K562 (cell line): Measurements from ENCODE around the gene RPL29. TPM values are rescaled to one million over a fixed set of nuclear protein-coding genes. Genes with fewer than 3 reads are reported as not detected.

Source experiments
- ATAC-seq: fragments of 200-7000 bp; cut with Tn5 transposase; 3 replicates; pipeline ENCODE4 v1.9.1; 2020; ENCODE audit warnings: moderate library complexity
- BruUV-seq: library from RNA; stranded (reverse); fragments of 400-500 nt; replicated peaks from 2 replicates; lab custom pipeline; 2021; lab: Mats Ljungman, UMichigan
- CTCF ChIA-PET: fragments of 300-600 bp; formaldehyde crosslinking; extraction: SDS; loops from one replicate; lab custom pipeline; 2021; ENCODE audit warnings: low intra/inter-chr PET ratio; lab: Yijun Ruan, JAX
- POLR2A ChIA-PET: fragments of 300-600, 350-650 bp; sonication (Branson Sonifier 250); formaldehyde crosslinking; extraction: SDS; loops from one replicate; lab custom pipeline; 2021; ENCODE audit warnings: antibody characterized with exemption, inconsistent platforms; lab: Yijun Ruan, JAX
- DNase-seq, 4 experiments: peaks; one replicate each; pipeline versions ENCODE4 v3.0.0 to v3.0.0-alpha.2; 2011 to 2018; ENCODE audit warnings: low spot score in 3 of 4, mixed read lengths in 3 of 4; ENCODE audit errors: extremely low read depth in 1 of 4
- FAIRE-seq: peaks from 2 replicates; lab custom pipeline; 2011; peaks lifted over from hg19 to GRCh38; lab: Jason Lieb, UNC
- H2AFZ ChIP-seq: 2 replicates; pipeline ENCODE4 v1.6.0; 2011; ENCODE audit warnings: low read depth, low read length, control low read depth, inconsistent platforms
- H3K27ac ChIP-seq: fragments of 200-600 bp; 3 replicates; pipeline ENCODE4 v1.8.0; 2011; ENCODE audit warnings: low read depth, mild to moderate bottlenecking, control low read depth, inconsistent platforms, low read length, moderate library complexity, mixed read lengths; ENCODE audit errors: extremely low read depth
- H3K27me3 ChIP-seq, 2 experiments: fragments of 300-600 bp in 1 of 2; 2 replicates in 1 of 2; 3 replicates in 1 of 2; pipeline versions ENCODE4 v1.6.0 to v1.8.0; 2011; ENCODE audit warnings: inconsistent platforms in 2 of 2, low read length in 2 of 2, mild to moderate bottlenecking in 1 of 2, mixed read lengths in 1 of 2, moderate library complexity in 1 of 2; ENCODE audit not compliant: control insufficient read depth in 2 of 2, insufficient read depth in 2 of 2
- H3K36me3 ChIP-seq: fragments of 300-600 bp; 3 replicates; pipeline ENCODE4 v1.8.0; 2011; ENCODE audit warnings: mild to moderate bottlenecking, low read length, inconsistent platforms; ENCODE audit not compliant: control insufficient read depth, insufficient read depth
- H3K4me1 ChIP-seq, 2 experiments: fragments of 200-600 bp in 1 of 2; replicated peaks in 1 of 2; 2 replicates in 1 of 2; 3 replicates in 1 of 2; pipeline versions ENCODE4 v1.5.1 to v1.8.0; 2011; ENCODE audit warnings: inconsistent platforms in 2 of 2, low read length in 2 of 2, mild to moderate bottlenecking in 1 of 2, mixed read lengths in 1 of 2, moderate library complexity in 1 of 2; ENCODE audit not compliant: control insufficient read depth in 2 of 2, insufficient read depth in 2 of 2
- H3K4me2 ChIP-seq: 2 replicates; pipeline ENCODE4 v1.6.1; 2011; ENCODE audit warnings: low read length, control low read depth, inconsistent platforms, mixed read lengths; ENCODE audit not compliant: insufficient read depth
- H3K4me3 ChIP-seq: fragments of 200-600 bp; sonication (generic), shearing (Covaris generic); 2 replicates; pipeline ENCODE4 v1.5.1; 2016; ENCODE audit warnings: control low read depth, inconsistent platforms
- H3K79me2 ChIP-seq: fragments of 200-600 bp; 3 replicates; pipeline ENCODE4 v1.8.0; 2011; ENCODE audit warnings: low read length, inconsistent platforms; ENCODE audit not compliant: control insufficient read depth, insufficient read depth
- H3K9ac ChIP-seq, 2 experiments: 2 replicates each; pipeline versions ENCODE4 v1.6.0 to v1.6.1; 2011; ENCODE audit warnings: low read depth in 2 of 2, low read length in 2 of 2, control low read depth in 1 of 2, inconsistent platforms in 1 of 2, mild to moderate bottlenecking in 1 of 2, mixed read lengths in 1 of 2; ENCODE audit not compliant: insufficient read depth in 1 of 2
- H3K9me1 ChIP-seq: one replicate; pipeline ENCODE4 v1.6.0; 2011; ENCODE audit warnings: inconsistent platforms, mild to moderate bottlenecking, low read length, moderate library complexity; ENCODE audit not compliant: control insufficient read depth, insufficient read depth
- H3K9me3 ChIP-seq: replicated peaks from 2 replicates; pipeline ENCODE4 v1.5.1; 2011; ENCODE audit warnings: low read depth, low read length, inconsistent platforms; ENCODE audit not compliant: control insufficient read depth, insufficient read depth
- H4K20me1 ChIP-seq: replicated peaks from 2 replicates; pipeline ENCODE4 v1.6.1; 2011; ENCODE audit warnings: low read length, inconsistent platforms, mixed read lengths; ENCODE audit not compliant: control insufficient read depth, insufficient read depth
- ARHGAP35 ChIP-seq: fragments of 450-650 bp; IDR thresholded peaks from 2 replicates; pipeline ENCODE4 v1.6.1; 2018; ENCODE audit not compliant: partially characterized antibody
- BHLHE40 ChIP-seq: IDR thresholded peaks from 2 replicates; pipeline ENCODE4 v1.6.1; 2011; ENCODE audit warnings: low read length, improper control_type of control experiment
- GATA2 ChIP-seq: sonication (generic); formaldehyde crosslinking; IDR thresholded peaks from 2 replicates; pipeline ENCODE4 v1.4.0; 2020; ENCODE audit warnings: mild to moderate bottlenecking, missing genetic modification reagents
- JUND ChIP-seq, 2 experiments: IDR thresholded peaks; 2 replicates in 1 of 2; 3 replicates in 1 of 2; pipeline ENCODE4 v1.6.1; 2011; ENCODE audit warnings: borderline replicate concordance in 2 of 2, low read depth in 2 of 2, low read length in 2 of 2, improper control_type of control experiment in 1 of 2, missing biosample characterization in 1 of 2, missing genetic modification characterization in 1 of 2, missing genetic modification reagents in 1 of 2
- KAT7 ChIP-seq: sonication (generic); formaldehyde crosslinking; IDR thresholded peaks from 2 replicates; pipeline ENCODE4 v1.8.0; 2022; ENCODE audit warnings: missing genetic modification reagents, mild to moderate bottlenecking, borderline replicate concordance
- NR3C1 ChIP-seq: sonication (generic); formaldehyde crosslinking; IDR thresholded peaks from 2 replicates; pipeline ENCODE4 v1.8.1; 2022; ENCODE audit warnings: missing genetic modification reagents
- RBBP5 ChIP-seq: fragments of 200-600 bp; sonication (generic); IDR thresholded peaks from 2 replicates; pipeline ENCODE4 v1.6.1; 2012; ENCODE audit warnings: borderline replicate concordance, mild to moderate bottlenecking, low read length, control low read depth, inconsistent platforms; ENCODE audit not compliant: insufficient read depth, poor library complexity, severe bottlenecking
- ZBTB17 ChIP-seq: fragments of 450-650 bp; formaldehyde crosslinking; IDR thresholded peaks from 2 replicates; pipeline ENCODE4 v1.4.0; 2020; ENCODE audit warnings: mild to moderate bottlenecking
- ZNF140 ChIP-seq: fragments of 250-450 bp; sonication (Bioruptor Pico); IDR thresholded peaks from 2 replicates; pipeline ENCODE4 v1.8.0; 2021; ENCODE audit warnings: moderate library complexity, mild to moderate bottlenecking, inconsistent platforms
- ZNF407 ChIP-seq: fragments of 450-650 bp; IDR thresholded peaks from 2 replicates; pipeline ENCODE4 v1.6.1; 2016; ENCODE audit warnings: low read depth
- ZNF696 ChIP-seq: fragments of 250-450 bp; sonication (Bioruptor Pico); conservative IDR thresholded peaks from 2 replicates; pipeline ENCODE4 v1.4.0; 2020; ENCODE audit warnings: mild to moderate bottlenecking, moderate library complexity
- WGBS: fragments of 100-300 bp; shearing (Covaris generic); methylation state at CpG from one replicate; pipeline ENCODE4 v1.1.6; 2016; ENCODE audit warnings: low coverage, mixed read lengths; ENCODE audit not compliant: insufficient coverage; ENCODE audit errors: missing lambda C conversion rate; 5-methylcytosine and 5-hydroxymethylcytosine counted together
- in situ Hi-C: fragments of 300-500 bp; cut with MboI; formaldehyde crosslinking; loops from 4 replicates; pipeline ENCODE4 v1.15.0; 2018; ENCODE audit warnings: inconsistent platforms, mixed read lengths
- intact Hi-C: fragments of 100-400 bp; cut with micrococcal nuclease; formaldehyde crosslinking; loops from 2 replicates; pipeline ENCODE4 v1.14.2; 2022
- polyA plus RNA-seq, 8 experiments: library from polyadenylated mRNA; depleted of rRNA in 4 of 8; stranded (reverse) in 5 of 8; unstranded in 3 of 8; fragments of >200 nt; fragmentation: Nextera tagmentation in 2 of 8; fragmentation: Illumina TruSeq in 1 of 8; extraction: Ambion mirVana in 2 of 8; extraction: Trizol in 1 of 8; gene quantifications; 2 replicates each; pipeline versions ENCODE4 v1.2.1 to v1.2.3, GENCODE V29; 2011 to 2014; ENCODE audit warnings: inconsistent platforms in 1 of 8, missing spikeins in 1 of 8
- total RNA-seq, 7 experiments: library from RNA; depleted of rRNA in 6 of 7; stranded (reverse); fragments of >200 nt in 6 of 7; fragmentation: Illumina TruSeq in 2 of 7; extraction: Trizol in 2 of 7; gene quantifications; 2 replicates each; pipeline versions ENCODE4 v1.2.1 to v1.2.3, GENCODE V29; 2011 to 2021; ENCODE audit warnings: low replicate concordance in 1 of 7
- TF ChIP-seq, protein P1 (sequence below): IDR thresholded peaks from 2 replicates; pipeline ENCODE4 v1.6.1; 2014; ENCODE audit warnings: antibody characterized with exemption

RPL29 gene
- total and polyA plus RNA-seq, 9 of the 15 experiments (the other 6 are each of a cell fraction or from before 2014, with no cell fraction given), result 568 to 1,475 (median 1,104) TPM

DNA sequence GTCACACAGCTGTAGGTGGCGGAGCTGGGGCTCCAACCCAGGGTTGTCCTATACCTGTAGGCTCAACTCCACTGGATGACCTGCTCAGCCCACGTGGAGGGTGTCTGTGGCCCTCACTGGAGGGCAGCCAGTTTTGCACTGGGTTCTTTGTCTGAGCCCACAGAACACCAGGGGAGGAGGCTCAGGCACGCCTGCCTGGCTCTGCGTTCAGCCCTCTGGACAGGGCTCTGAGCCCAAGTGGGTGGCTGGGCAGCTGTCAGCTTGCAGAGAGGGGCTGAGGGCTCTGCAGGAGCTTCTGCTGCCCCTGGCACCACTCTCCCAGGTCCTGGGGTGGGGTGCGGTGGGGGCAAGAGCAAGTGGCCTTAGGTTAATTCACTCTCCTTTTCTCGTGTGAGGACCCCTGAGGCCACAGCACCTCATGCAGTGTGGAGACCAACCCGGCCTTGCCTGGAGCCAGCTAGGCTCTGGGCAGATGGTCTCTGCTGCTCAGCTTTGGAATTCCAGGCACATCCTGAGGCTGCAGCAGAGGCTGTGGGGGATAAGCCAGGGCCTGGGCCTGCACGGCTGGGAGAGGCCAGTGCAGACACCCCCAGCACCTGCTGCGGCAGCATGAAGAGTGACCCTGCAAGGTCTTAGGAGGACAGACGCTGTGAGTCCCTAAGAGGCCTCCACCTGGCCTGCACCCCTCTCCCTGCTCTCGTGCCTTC lies 37.2 kb upstream of the RPL29 start:
- Histone ChIP-seq H3K9ac (peak overlapping the region in 1 of 2 experiments; percentile 26; a peak in 1 of 4 replicates), H3K27me3 (no peaks in the 10 kb centered on the region; a peak in 1 of 5 replicates), H3K79me2 (no peaks in the 10 kb centered on the region), H3K4me2 (no peak overlapping the region), H3K36me3 (no peaks in the 10 kb centered on the region), H4K20me1 (no peaks in the 10 kb centered on the region; the same call in 1 of the 2 replicates), H3K4me1 (peaks cover 14 to 27% of the 10 kb centered on the region in 2 experiments), H3K9me1 (no peaks in the 10 kb centered on the region), H3K4me3 (no peak overlapping the region), H2AFZ (no peak overlapping the region), H3K27ac (no peak overlapping the region), H3K9me3 (no peaks in the 10 kb centered on the region)
- WGBS, result 43% methylated on average over 9 of the region's 11 CpGs
- ChIA-PET CTCF (interaction anchor here (0.6 kb wide), 1 partner anchor 18 kb away, joined by 3 read pairs; no protein-coding TSS in a partner anchor), POLR2A (no interaction called here)
- DNase-seq, result no peak
- FAIRE-seq, result no peak
- ATAC-seq, result no peak
- BruUV-seq, result no TSS peak
- intact Hi-C loops, result no loop called here
- in situ Hi-C loops, result no loop called here
- TF ChIP-seq ZNF407 (no peak), ARHGAP35 (no peak), ZNF696 (no peak), ZBTB17 (CRISPR knock-in tag) (no peak), RBBP5 (no peak), ZNF140 (CRISPR knock-in tag) (no peak), JUND (IDR thresholded peaks at IDR 0.05; ENCODE audit: borderline replicate concordance, low read depth, low read length) (no peak), JUND (tag; IDR thresholded peaks at IDR 0.05; ENCODE audit: borderline replicate concordance, low read depth, low read length) (no peak), KAT7 (CRISPR knock-in tag) (no peak), BHLHE40 (no peak), NR3C1 (CRISPR knock-in tag) (no peak), GATA2 (no peak)
- TF ChIP-seq, protein P1, sequence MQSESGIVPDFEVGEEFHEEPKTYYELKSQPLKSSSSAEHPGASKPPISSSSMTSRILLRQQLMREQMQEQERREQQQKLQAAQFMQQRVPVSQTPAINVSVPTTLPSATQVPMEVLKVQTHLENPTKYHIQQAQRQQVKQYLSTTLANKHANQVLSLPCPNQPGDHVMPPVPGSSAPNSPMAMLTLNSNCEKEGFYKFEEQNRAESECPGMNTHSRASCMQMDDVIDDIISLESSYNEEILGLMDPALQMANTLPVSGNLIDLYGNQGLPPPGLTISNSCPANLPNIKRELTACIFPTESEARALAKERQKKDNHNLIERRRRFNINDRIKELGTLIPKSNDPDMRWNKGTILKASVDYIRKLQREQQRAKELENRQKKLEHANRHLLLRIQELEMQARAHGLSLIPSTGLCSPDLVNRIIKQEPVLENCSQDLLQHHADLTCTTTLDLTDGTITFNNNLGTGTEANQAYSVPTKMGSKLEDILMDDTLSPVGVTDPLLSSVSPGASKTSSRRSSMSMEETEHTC, result no peak
